ENCODE data around the gene DIPK2A. TPM values are rescaled to one million over a fixed set of nuclear protein-coding genes. Genes with fewer than 3 reads are reported as not detected.

DIPK2A gene
- total and polyA plus RNA-seq, 2 donors (not counting 3 experiments of a cell fraction or from before 2014, with no cell fraction given), result 18.9 to 43.0 TPM

DNA sequence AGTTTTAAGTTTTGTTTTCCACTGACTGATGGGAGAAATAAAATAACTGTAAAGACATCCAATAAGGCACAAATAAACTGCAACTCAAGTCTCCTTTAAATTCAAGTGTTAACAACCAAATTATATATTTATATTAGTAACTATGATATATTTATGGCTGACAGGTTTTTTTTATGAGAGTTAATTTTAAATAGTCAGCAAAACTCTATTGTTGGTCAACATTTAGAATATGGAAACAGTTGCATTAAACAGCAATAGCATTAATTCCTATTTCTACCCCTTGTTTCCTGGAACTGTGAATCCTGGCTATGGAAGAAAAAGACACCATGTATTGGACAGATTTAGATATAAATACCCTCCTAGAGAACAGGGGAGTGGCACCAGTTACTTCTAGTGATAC lies 16.5 kb upstream of the DIPK2A start:
- Histone ChIP-seq H3K79me2 (ENCODE audit: control insufficient read depth, insufficient read depth, low read length) (no peaks in the 10 kb centered on the region), H3K36me3 (ENCODE audit: control insufficient read depth in 2 of 2, extremely low read depth in 1 of 2, insufficient read depth in 2 of 2, low read length in 2 of 2) (no peaks in the 10 kb centered on the region), H3K9me3 (replicated peaks; ENCODE audit: control insufficient read depth, insufficient read depth, low read length) (no peaks in the 10 kb centered on the region), H3K4me3 (replicated peaks in 1 of 3; ENCODE audit: insufficient read depth in 1 of 3, low read depth in 1 of 3, low read length in 3 of 3) (no peak overlapping the region), H2AFZ (ENCODE audit: low read depth, low read length) (no peak overlapping the region), H3K4me1 (ENCODE audit: control insufficient read depth, extremely low read depth, insufficient read depth, low read length) (no peaks in the 10 kb centered on the region), H4K20me1 (replicated peaks; ENCODE audit: control insufficient read depth, extremely low read depth, insufficient read depth, low read length) (no peaks in the 10 kb centered on the region), H3K27ac (ENCODE audit: insufficient read depth, low read depth, low read length) (no peak overlapping the region), H3K27me3 (ENCODE audit: control insufficient read depth in 2 of 2, insufficient read depth in 2 of 2, low read length in 2 of 2) (no peaks in the 10 kb centered on the region), H3K9me1 (replicated peaks; ENCODE audit: control insufficient read depth, extremely low read depth, insufficient read depth, low read length) (no peaks in the 10 kb centered on the region), H3K9ac (replicated peaks; ENCODE audit: extremely low read depth, insufficient read depth, low read length) (no peak overlapping the region), H3K4me2 (ENCODE audit: insufficient read depth, low read length) (no peak overlapping the region)
- TF ChIP-seq FOS (IDR thresholded peaks at IDR 0.05; ENCODE audit: borderline replicate concordance, insufficient read depth, low read length) (no peak), MYC (IDR thresholded peaks at IDR 0.05; ENCODE audit: low read depth, low read length) (no peak), GATA2 (IDR thresholded peaks at IDR 0.05; ENCODE audit: insufficient read depth, insufficient read length, low read depth, low read length) (no peak), JUN (IDR thresholded peaks at IDR 0.05; ENCODE audit: borderline replicate concordance, insufficient read depth, insufficient read length, low read depth) (no peak), POLR2A (IDR thresholded peaks at IDR 0.05; ENCODE audit: low read depth, low read length) (no peak), EZH2 (IDR thresholded peaks at IDR 0.05; ENCODE audit: borderline replicate concordance, low read depth, low read length, severe bottlenecking) (no peak), POLR2AphosphoS5 (IDR thresholded peaks at IDR 0.05; ENCODE audit: insufficient read depth, low read depth, low read length) (no peak)
- TF ChIP-seq, protein P1, sequence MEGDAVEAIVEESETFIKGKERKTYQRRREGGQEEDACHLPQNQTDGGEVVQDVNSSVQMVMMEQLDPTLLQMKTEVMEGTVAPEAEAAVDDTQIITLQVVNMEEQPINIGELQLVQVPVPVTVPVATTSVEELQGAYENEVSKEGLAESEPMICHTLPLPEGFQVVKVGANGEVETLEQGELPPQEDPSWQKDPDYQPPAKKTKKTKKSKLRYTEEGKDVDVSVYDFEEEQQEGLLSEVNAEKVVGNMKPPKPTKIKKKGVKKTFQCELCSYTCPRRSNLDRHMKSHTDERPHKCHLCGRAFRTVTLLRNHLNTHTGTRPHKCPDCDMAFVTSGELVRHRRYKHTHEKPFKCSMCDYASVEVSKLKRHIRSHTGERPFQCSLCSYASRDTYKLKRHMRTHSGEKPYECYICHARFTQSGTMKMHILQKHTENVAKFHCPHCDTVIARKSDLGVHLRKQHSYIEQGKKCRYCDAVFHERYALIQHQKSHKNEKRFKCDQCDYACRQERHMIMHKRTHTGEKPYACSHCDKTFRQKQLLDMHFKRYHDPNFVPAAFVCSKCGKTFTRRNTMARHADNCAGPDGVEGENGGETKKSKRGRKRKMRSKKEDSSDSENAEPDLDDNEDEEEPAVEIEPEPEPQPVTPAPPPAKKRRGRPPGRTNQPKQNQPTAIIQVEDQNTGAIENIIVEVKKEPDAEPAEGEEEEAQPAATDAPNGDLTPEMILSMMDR (IDR thresholded peaks at IDR 0.05; ENCODE audit: extremely low read depth in 1 of 2, insufficient read depth in 1 of 2, low read depth in 1 of 2, low read length in 2 of 2), result no peak
- TF ChIP-seq, protein P2, sequence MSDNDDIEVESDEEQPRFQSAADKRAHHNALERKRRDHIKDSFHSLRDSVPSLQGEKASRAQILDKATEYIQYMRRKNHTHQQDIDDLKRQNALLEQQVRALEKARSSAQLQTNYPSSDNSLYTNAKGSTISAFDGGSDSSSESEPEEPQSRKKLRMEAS (IDR thresholded peaks at IDR 0.05; ENCODE audit: insufficient read depth, insufficient read length), result no peak
- intact Hi-C loops (cut with micrococcal nuclease), result no loop called here
- FAIRE-seq (no peak), DNase-seq (ENCODE audit: low read depth, low spot score) (no peak)
- dilution Hi-C loops (cut with MboI; ENCODE audit: extremely low pct_ligation_motif_present, low sequenced_read_pairs), result no loop called here
- ChIA-PET CTCF (no interaction called here), POLR2A (no interaction called here)
- no TSS peak for BruUV-seq (replicated peaks)
